Anterior cingulate cortex (tissue), 58 donors: ENCODE measurements around the gene LGR5.
"Not testable (repeated sequence)": the region's sequence is repeated elsewhere in the genome, so short reads cannot be mapped to it uniquely, and the experiment has no call there.

Experiments
- DNase-seq, 58 donors: peaks; one replicate each; lab custom pipeline; 2025; lab: John Stamatoyannopoulos, UW

Gene LGR5

GRCh38 chr12:71536939-71537622, 97.5 kb downstream of the LGR5 start:
- DNase-seq = peak in 8 of 58 donors; percentile 5 to 40 (median 18)

- no peak for DNase-seq
Measured at GRCh38 chr12:71538807-71539206, 99.2 kb downstream of the LGR5 start.

- no peak for DNase-seq
Measured at GRCh38 chr12:71541583-71541982, 102.0 kb downstream of the LGR5 start.

- DNase-seq = no peak
Measured at GRCh38 chr12:71546322-71546861, 106.8 kb downstream of the LGR5 start.

GRCh38 chr12:71548893-71549292, 109.3 kb downstream of the LGR5 start:
- DNase-seq = peak in 3 of 58 donors; percentile 6 to 33 (median 7)

GRCh38 chr12:71551529-71551928, 111.9 kb downstream of the LGR5 start:
- peak in 2 of 58 donors; percentile 1 to 8 for DNase-seq

GRCh38 chr12:71552728-71553501, 113.3 kb downstream of the LGR5 start:
- no peak for DNase-seq

- no peak for DNase-seq
Measured at GRCh38 chr12:71555191-71555590, 115.6 kb downstream of the LGR5 start.

- DNase-seq = not testable (repeated sequence)
Measured at GRCh38 chr12:71555789-71556188, 116.2 kb downstream of the LGR5 start.

GRCh38 chr12:71556448-71556847, 116.8 kb downstream of the LGR5 start:
- no peak for DNase-seq

- DNase-seq = no peak
Measured at GRCh38 chr12:71556875-71557274, 117.3 kb downstream of the LGR5 start.

GRCh38 chr12:71558445-71558844, 118.8 kb downstream of the LGR5 start:
- no peak for DNase-seq

GRCh38 chr12:71562676-71563595, 123.3 kb downstream of the LGR5 start:
- DNase-seq = peak in 1 of 58 donors; percentile 56

- DNase-seq = no peak
Measured at GRCh38 chr12:71565535-71565934, 125.9 kb downstream of the LGR5 start.

- DNase-seq = no peak
Measured at GRCh38 chr12:71566655-71567054, 127.1 kb downstream of the LGR5 start.

- peak in 1 of 58 donors; percentile 4 for DNase-seq
Measured at GRCh38 chr12:71567537-71567936, 127.9 kb downstream of the LGR5 start.

GRCh38 chr12:71569885-71570284, 130.3 kb downstream of the LGR5 start:
- DNase-seq = not testable (repeated sequence)

- no peak for DNase-seq
Measured at GRCh38 chr12:71576496-71576895, 136.9 kb downstream of the LGR5 start.

GRCh38 chr12:71578694-71579258, 139.2 kb downstream of the LGR5 start:
- no peak for DNase-seq

GRCh38 chr12:71581206-71581605, 141.6 kb downstream of the LGR5 start:
- no peak for DNase-seq
